ENCODE results near the gene ASH1L. TPM values are rescaled to one million over a fixed set of nuclear protein-coding genes. Genes with fewer than 3 reads are reported as not detected.
A peak's percentile ranks its signal among the peaks of the same experiment; 100 is the strongest.

ASH1L gene
- total and polyA plus RNA-seq, 9 of the 15 experiments (the other 6 are each of a cell fraction or from before 2014, with no cell fraction given), result 2.0 to 23.3 (median 14.6) TPM

DNA sequence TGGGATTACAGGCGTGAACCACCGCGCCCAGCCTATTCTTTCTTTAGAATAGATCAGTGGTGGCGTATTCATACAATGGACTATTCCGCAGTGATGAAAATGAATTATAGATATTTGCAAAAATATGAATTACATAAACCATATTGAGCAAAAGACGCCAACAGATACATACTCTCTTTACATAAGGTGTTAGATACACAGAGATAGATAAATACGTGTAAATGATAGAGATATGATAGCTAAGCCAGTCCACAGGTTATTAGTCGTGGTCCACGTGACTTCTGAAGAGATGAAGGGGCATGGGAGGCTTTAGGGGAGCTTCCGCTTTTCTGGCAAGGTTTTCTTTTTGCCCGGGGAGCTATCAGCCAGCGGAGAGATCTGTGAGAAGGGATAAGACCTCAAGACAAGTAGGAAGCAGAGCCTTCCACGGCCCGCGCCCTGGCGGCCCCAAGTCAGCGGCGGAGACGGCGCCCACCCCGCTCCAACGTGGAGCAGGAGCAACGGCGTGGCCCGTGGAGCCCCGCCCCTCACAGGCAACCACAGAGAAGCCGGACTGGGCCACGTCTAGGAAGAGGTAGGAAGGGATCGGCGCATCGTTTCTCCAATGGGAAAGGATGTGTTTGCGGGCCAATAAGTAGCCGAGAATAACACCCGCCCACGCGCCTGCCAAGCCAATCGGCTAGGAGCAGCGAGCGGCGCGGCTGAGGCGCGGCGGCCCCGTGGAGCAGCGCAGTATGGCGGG is 47.1 kb upstream of the ASH1L start, which contains the start of gene MSTO1 (continued):
- TF ChIP-seq PTTG1 (tag; IDR thresholded peaks at IDR 0.05; ENCODE audit: low read depth), result no peak
- TF ChIP-seq TSC22D4 (tag; IDR thresholded peaks at IDR 0.05), result no peak
- no peak for TF ChIP-seq HDAC8 (tag; IDR thresholded peaks at IDR 0.05)
- no peak for TF ChIP-seq HMG20B (CRISPR knock-in tag; IDR thresholded peaks at IDR 0.05)
- TF ChIP-seq, protein P1, sequence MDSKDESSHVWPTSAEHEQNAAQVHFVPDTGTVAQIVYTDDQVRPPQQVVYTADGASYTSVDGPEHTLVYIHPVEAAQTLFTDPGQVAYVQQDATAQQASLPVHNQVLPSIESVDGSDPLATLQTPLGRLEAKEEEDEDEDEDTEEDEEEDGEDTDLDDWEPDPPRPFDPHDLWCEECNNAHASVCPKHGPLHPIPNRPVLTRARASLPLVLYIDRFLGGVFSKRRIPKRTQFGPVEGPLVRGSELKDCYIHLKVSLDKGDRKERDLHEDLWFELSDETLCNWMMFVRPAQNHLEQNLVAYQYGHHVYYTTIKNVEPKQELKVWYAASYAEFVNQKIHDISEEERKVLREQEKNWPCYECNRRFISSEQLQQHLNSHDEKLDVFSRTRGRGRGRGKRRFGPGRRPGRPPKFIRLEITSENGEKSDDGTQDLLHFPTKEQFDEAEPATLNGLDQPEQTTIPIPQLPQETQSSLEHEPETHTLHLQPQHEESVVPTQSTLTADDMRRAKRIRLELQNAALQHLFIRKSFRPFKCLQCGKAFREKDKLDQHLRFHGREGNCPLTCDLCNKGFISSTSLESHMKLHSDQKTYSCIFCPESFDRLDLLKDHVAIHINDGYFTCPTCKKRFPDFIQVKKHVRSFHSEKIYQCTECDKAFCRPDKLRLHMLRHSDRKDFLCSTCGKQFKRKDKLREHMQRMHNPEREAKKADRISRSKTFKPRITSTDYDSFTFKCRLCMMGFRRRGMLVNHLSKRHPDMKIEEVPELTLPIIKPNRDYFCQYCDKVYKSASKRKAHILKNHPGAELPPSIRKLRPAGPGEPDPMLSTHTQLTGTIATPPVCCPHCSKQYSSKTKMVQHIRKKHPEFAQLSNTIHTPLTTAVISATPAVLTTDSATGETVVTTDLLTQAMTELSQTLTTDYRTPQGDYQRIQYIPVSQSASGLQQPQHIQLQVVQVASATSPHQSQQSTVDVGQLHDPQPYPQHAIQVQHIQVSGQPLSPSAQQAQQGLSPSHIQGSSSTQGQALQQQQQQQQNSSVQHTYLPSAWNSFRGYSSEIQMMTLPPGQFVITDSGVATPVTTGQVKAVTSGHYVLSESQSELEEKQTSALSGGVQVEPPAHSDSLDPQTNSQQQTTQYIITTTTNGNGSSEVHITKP (IDR thresholded peaks at IDR 0.05; ENCODE audit: partially characterized antibody), result peak; percentile 75
- peak; percentile 63; the same call in 1 of the 2 replicates for TF ChIP-seq SMARCA4 (IDR thresholded peaks at IDR 0.05)
- TF ChIP-seq ETS2 (tag; IDR thresholded peaks at IDR 0.05; ENCODE audit: borderline replicate concordance, poor library complexity, severe bottlenecking), result no peak
- TF ChIP-seq, protein P2, sequence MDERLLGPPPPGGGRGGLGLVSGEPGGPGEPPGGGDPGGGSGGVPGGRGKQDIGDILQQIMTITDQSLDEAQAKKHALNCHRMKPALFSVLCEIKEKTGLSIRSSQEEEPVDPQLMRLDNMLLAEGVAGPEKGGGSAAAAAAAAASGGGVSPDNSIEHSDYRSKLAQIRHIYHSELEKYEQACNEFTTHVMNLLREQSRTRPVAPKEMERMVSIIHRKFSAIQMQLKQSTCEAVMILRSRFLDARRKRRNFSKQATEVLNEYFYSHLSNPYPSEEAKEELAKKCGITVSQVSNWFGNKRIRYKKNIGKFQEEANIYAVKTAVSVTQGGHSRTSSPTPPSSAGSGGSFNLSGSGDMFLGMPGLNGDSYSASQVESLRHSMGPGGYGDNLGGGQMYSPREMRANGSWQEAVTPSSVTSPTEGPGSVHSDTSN (CRISPR knock-in tag; IDR thresholded peaks at IDR 0.05; ENCODE audit: low read depth), result 0 out of 2 replicates have a peak, but pooled peaks have one; percentile 24
- TF ChIP-seq, protein P2 (tag; conservative IDR thresholded peaks at IDR 0.05; ENCODE audit: low read depth), result no peak; the same call in 1 of the 2 replicates
- peak; percentile 70; a peak in 3 of 4 replicates for TF ChIP-seq MAZ (CRISPR knock-in tag; conservative IDR thresholded peaks at IDR 0.05 in 1 of 2, IDR thresholded peaks at IDR 0.05 in 1 of 2)
- TF ChIP-seq, protein P3, sequence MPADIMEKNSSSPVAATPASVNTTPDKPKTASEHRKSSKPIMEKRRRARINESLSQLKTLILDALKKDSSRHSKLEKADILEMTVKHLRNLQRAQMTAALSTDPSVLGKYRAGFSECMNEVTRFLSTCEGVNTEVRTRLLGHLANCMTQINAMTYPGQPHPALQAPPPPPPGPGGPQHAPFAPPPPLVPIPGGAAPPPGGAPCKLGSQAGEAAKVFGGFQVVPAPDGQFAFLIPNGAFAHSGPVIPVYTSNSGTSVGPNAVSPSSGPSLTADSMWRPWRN (IDR thresholded peaks at IDR 0.05; ENCODE audit: low read depth), result 0 out of 2 replicates have a peak, but pooled peaks have one; percentile 32
- no peak for TF ChIP-seq PHB (CRISPR knock-in tag; IDR thresholded peaks at IDR 0.05)
- TF ChIP-seq CTBP1 (IDR thresholded peaks at IDR 0.05; ENCODE audit: borderline replicate concordance), result peak; percentile 39; the same call in 1 of the 2 replicates
- TF ChIP-seq TAF9B (IDR thresholded peaks at IDR 0.05; ENCODE audit: partially characterized antibody), result peak; percentile 31
- TF ChIP-seq, protein P4, sequence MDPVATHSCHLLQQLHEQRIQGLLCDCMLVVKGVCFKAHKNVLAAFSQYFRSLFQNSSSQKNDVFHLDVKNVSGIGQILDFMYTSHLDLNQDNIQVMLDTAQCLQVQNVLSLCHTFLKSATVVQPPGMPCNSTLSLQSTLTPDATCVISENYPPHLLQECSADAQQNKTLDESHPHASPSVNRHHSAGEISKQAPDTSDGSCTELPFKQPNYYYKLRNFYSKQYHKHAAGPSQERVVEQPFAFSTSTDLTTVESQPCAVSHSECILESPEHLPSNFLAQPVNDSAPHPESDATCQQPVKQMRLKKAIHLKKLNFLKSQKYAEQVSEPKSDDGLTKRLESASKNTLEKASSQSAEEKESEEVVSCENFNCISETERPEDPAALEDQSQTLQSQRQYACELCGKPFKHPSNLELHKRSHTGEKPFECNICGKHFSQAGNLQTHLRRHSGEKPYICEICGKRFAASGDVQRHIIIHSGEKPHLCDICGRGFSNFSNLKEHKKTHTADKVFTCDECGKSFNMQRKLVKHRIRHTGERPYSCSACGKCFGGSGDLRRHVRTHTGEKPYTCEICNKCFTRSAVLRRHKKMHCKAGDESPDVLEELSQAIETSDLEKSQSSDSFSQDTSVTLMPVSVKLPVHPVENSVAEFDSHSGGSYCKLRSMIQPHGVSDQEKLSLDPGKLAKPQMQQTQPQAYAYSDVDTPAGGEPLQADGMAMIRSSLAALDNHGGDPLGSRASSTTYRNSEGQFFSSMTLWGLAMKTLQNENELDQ (CRISPR knock-in tag; IDR thresholded peaks at IDR 0.05; ENCODE audit: borderline replicate concordance), result no peak
- no peak; the same call in 1 of the 2 replicates for TF ChIP-seq BRD4 (IDR thresholded peaks at IDR 0.05)
- no peak for TF ChIP-seq WHSC1 (IDR thresholded peaks at IDR 0.05; ENCODE audit: low read length)
- TF ChIP-seq PURB (CRISPR knock-in tag; IDR thresholded peaks at IDR 0.05; ENCODE audit: low read depth), result no peak
- peak; percentile 90 for TF ChIP-seq L3MBTL2 (IDR thresholded peaks at IDR 0.05)
